Activated CD4-positive, CD25-positive, alpha-beta regulatory T cell (primary cell): Measurements from ENCODE around the gene SLAMF7.
A peak's percentile ranks its signal among the peaks of the same experiment; 100 is the strongest.
"Not testable (repeated sequence)": the region's sequence is repeated elsewhere in the genome, so short reads cannot be mapped to it uniquely, and the experiment has no call there.

Experiments
- DNase-seq, 4 experiments: peaks; one replicate each; lab custom pipeline; 2025; lab: John Stamatoyannopoulos, UW

SLAMF7 gene

DNA sequence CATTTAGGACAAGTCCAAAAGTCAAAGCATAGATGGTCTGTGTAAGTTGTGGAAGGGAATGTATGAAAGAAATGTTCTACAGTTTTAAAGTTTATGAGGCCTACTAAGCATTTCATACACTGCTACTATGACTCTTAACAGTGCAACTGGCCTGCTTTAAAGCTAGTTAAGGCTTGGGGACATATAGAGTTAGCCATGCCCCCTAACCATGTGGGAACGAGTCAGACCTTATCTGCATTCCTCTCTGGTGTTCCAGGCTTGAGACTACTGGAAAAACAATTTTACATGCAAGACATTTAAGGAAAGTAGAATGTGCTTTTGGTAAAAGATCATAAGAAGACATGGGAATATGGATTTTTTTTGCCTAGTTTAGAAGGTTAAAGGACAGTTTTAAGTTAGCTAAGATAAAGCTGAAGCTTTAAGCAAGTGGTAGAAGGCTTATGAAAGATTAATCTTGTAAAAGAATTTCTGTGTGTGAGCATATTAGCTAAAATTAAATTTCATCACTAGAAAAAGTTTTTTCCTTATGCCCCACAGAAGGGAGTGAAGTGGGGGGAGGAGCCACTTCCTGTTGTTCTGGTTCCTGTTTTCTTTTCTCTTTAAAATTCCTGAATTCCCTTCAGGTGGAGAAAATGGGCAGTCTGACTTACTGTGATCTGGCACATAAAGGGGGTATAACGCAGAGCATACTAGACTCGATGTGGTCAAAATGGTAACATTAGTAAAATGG is 18.5 kb upstream of the SLAMF7 start:
- DNase-seq = no peak

DNA sequence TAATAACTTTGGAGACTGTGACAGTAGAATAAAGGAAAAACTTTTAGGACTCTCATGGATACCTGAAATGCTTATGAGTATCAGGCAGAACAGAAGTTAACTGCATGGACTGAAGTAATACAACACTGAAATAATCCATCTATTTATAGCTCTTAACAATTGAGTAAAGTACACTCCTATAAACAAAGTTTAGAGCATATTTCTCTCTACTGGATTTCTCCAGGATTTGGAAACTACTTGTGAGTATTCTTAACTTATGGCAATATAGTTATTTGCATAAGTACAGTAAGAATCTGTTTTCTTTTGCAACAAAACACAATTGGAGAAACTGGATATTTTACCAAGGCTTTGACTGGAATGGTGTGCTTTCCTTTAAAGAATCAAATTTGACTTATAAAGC is 17.6 kb upstream of the SLAMF7 start:
- no peak for DNase-seq

DNA sequence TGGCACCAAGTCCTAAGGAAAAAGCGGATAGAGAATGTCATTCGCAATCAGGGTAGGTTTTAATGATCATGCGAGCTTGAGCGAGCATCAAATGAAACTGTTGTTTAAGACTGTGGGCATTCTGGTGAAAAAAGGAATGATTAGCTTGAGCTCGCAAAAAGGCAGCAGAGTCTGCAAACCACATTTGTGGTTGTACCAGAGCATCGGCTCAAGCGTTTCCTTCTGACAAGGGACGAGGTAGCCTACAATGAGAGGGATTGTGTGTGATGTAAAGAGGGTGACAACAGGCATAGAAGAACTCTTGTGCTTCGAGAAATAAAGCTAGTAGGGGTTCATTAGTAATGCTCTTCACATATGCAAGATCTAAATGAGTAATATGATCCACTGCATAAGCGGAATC is 16.3 kb upstream of the SLAMF7 start:
- no peak for DNase-seq

DNA sequence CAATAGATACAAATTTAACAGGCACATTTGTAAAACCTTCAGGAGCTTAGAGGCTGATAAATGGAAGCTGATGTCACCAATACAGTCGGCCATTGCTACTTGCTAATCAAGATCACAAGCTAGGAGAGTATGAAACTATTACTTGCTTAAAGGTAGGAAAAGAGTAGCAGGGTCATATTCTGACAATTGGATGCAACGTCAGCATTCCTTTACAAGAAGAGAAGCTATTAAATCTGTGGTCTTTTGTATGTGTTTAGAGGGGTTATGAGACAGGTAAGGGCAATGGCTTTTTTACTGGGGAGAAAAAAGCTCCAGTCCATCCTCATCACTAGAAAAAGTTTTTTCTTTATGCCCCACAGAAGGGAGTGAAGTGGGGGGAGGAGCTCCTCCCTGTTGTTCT is 15.7 kb upstream of the SLAMF7 start:
- DNase-seq = no peak

DNA sequence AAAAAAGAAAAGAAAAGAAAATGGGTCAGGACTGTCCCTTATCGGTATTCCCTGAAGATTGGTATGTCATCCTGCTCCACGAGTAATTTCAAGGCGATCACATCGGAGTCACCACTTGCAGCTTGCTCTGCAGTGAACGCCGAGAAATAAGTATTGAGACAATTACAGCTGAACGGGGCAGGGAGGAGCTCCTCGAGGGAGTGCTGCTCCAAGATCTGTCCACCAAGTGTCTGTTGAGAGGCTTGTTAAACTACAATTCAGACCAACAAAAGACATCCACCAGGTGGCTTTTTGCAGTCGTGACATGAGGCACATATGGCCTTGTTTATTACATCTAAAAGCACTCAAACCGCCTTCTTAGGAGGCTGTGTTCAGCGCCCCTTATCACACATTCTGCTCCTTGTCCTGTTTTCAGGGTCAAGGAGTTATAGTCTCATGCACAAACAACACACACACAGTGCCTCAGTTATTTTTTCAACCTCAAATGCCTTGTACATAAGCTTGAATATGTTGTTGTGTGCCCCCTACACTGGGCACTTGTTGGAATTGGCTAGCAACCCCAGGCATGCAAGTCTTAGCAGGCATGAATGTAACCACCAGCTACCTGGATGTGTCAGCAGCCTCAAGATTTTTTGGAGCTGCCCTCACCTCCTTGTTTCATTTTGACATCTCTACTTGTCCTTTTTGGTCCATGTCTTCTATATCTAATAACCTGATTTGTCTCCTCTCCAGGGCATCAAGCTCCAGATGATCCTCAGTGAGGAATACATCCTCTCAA is 14.4 kb upstream of the SLAMF7 start:
- DNase-seq = no peak

DNA sequence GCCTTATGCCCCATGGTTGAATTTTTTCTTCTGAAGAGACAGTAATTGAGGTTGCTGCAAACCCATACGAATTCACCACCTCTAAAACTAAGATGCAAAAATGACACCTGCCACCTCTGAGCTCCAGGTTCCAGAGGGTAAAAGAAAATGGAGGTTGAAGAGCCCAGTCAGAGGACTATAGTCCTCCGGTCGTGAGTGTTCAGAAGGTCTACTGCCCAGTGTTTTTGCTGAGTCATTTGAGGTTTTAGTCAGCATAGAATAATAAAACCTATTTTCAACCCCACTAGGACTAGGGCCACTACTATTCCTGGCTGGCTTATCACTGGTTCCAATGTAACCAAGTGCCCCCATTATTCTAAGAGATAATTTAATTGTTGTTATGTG is 12.9 kb upstream of the SLAMF7 start:
- DNase-seq = no peak

DNA sequence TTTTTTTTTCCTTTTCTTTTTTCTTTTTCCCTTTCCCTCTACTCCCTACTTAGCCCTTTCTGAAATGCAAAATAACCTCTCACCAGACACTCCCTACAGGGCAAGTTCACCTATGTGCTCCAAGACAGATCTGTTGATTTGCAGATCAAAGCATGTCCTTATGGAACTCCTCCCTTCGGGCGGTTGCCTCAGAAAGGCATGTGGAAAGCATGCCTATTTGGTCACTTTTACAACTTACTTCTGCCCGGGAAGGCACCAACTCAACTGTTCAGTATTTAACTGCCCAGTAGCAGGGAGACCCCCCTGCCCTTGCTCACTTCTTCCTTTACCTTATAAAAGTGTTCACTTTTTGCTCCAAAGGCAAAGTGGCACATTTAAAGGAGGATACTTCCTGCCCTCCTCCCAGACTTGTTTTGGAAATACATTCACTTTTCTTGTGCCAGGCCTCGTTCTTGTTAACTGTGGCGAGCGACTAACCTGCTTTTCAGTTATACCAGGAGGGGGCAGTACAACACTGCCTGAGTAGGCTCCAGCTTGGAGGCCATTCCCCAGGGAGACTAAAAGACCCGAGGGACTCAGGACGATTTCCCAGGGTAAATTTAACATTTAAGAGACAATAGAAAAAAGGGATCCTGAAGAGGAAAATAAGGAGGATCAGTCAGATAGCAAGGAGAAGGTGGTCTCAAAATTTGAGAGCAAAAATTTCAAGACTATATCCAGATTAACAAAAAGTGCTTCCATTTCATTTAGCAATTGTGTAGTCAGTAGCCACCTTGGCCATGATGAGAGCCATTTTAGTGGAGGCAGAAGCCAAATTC is 12.3 kb upstream of the SLAMF7 start:
- peak in 3 of 4 experiments; percentile 7 to 38 (median 20) for DNase-seq

DNA sequence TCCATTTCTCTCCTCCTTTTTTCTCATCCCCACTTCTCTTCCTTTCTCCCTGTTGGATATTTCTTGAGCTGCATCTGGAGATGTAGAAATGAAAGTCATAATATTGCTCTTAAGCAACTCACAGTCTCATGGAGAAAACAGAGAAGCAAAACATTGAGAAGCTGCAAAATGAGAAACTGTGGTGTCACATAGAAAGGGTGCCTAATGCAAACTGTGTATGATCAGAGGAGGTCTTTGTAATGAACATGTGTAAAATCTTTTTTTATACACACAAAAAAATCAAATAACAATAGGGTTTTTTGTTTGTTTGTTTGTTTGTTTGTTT is 11.8 kb upstream of the SLAMF7 start:
- no peak for DNase-seq

DNA sequence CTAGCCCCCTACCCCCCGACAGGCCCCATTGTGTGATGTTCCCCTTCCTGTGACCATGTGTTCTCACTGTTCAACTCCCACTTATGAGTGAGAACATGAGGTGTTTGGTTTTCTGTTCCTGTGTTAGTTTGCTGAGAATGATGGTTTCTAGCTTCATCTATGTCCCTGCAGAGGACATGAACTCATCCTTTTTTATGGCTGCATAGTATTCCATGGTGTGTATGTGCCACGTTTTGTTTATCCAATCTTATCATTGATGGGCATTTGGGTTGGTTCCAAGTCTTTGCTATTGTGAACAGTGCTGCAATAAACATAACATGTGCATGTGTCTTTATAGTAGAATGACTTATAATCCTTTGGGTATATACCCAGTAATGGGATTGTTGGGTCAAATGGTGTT is 7.5 kb upstream of the SLAMF7 start:
- not testable (repeated sequence) for DNase-seq

DNA sequence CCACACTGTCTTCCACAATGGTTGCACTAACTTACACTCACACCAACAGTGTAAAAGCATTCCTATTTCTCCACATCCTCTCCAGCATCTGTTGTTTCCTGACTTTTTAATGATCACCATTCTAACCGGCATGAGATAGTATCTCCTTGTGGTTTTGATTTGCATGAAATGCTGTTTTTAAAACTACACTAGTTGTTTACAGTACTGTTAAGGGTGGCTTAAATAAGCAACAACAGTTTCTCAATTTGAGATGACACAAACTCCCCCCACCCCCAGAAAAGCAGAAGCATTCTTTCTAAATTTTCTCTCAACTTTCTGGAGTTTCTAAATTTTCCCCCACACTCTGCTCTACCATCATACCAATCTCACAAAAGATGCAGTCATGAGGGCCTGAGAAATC is 7.1 kb upstream of the SLAMF7 start:
- DNase-seq = no peak

DNA sequence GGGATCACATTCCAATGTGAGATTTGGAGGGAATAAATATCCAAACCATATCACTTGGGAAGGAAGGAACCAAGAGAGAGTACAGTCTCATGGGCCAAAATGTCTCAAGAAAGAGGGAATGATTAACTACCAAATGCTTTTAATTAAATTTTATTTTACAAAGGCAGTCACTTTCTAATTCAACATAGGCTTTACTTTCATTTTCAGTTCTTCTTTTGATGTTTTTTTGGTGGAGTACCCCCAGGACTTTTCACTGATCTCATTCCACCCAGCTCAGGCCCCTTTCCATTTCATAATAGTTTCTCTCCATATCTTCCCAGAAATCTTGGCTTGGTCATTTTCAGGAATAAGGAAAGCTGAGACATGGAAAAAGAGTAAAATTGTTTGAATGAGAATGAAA is 5.1 kb upstream of the SLAMF7 start:
- DNase-seq = no peak

DNA sequence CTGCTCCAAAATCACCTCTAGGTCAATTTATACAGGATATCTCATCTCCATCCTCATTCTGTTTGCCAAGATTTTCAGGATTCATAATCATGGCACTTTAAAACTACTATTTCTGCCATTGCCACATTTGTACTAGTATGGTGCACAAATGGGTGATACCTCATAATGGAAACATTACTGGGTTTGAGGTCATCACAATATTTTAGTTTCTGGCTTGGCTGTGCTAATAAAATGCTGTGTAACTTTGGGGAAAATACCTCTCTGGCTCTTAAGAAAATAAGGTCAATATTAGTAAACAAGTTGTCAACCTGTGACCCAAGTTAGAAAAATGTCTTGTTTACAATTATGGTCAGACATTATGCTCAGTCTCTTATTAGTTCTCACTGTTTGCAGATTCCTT is 4.7 kb upstream of the SLAMF7 start:
- no peak for DNase-seq

DNA sequence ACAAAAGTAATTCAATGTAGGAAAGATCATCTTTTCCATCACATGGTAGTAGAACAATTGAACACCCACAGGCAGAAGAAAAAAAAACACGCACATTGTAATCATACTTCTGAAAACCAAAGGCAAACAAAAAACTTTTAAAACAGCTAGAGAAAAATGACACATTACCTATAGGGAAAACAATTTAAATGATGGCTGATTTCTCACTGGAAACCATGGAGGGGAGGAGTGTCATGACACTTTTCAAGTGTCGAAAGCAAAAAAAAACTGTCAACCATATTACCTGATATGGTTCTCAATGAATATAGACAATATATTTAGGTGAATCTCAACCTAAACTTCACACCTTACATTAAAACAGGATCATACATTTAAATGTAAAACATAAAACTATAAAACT is 776 bp upstream of the SLAMF7 start:
- DNase-seq = no peak

DNA sequence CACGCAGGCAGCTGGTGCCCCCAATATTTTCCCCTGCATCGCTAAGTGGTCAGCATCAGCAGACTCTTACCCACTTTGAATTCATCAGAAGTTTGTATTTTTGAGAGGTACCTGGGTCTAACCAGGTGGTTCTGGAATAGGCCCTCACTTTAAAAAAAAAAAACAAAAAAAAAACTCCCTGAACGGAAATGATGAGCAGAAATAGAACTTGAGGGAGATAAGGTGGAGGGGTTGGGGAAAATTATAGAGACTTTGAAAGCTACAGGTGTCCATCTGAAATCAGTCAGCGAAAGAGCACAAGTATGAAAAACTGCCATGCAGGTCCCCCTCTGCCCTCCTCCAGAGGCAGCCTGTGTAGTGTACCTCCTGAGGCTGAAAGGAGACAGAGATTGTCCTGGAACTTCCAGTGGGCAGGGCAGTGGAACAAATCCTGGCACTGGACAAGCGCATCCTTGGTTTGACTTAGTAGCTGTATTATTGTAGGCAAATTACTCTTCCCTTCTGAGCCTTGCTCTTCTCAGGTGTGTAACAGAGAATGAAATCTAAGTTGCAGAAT is 1.2 kb downstream of the SLAMF7 start:
- no peak for DNase-seq

DNA sequence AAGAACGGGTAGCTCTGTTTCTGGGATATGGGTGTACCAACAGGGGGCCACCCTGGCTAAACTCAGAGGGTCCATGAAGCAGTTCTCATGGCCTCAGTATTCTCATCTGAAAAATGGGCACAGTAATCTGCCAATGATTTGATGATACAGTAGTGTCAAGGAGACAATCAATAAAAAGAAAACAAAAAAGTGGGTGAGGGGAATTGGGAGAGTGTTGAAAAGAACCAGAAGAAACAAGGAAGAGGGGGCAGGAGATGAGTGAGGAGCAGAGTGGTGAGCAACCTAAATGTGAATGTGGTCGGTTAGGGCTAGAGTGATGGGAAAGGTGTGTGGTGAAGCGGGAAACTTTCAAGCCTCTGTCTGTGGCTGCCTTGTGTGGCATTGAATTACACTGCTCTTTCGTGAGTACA is 2.0 kb downstream of the SLAMF7 start:
- DNase-seq = no peak

DNA sequence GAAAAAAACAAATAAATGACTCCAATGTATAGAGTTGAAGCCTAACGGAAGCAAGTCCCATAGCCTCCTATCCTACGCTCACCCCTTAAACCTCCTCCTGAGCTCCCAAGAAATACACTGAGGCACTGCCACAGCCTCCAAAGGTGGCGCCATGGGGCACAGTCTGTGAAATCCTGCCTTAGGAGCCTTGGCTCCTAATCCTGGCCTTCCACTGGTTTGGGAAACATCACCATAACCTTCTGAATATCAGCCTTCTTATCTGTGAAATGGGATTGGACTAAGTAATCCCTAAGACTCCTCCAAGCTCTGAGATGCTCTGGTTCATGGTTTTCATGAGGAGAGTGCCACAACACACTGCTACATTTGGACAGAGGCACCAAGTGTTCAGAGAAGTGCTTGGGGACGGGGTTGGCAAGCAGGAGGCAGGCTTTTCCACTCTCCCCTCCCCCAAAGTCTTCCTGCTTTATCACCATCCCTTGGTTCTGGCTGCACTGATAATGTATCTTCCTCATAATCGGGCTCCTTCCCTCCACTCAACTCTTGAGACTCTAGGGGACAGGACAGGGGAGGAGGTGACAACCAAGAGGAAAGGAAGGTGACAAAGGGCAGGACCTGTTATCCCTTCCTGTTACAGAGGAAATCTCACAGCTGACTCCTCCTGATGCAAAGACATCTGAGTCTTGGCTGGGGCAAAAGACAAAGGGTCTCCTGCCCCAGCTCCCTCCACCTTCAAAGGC is 2.7 kb downstream of the SLAMF7 start:
- DNase-seq = no peak

DNA sequence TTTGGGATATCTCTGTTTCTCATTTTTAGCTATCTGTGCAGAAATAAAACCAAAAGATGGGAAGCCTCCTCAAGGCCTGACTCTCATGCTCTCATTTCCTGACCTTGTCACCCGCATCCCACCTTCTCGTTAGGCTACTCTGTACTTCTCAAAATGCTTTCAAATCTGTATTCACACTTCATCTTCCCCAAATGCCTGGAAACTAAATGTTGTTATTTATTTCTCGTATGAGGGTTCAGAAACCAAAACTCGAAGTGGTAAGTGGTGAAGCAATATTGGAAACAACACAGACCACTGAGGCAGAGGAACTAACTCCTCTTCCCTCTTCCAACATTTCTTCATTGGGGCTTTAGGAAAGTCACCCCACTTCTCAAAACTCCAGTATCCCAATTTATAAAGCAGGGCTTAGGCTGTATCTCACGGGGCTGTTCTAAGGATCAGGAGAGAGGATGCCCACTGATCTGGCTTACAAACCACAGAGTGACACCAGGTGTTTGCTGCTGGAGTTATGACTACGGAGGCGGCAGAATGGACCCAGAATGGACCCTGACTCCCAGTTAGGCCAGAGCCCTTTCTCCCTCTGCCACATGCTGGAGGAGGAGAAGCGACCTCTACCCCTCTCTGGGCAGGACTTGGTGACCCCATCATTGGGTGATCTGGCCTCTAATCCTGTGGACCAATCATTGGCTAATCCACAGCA is 3.5 kb downstream of the SLAMF7 start:
- no peak for DNase-seq

DNA sequence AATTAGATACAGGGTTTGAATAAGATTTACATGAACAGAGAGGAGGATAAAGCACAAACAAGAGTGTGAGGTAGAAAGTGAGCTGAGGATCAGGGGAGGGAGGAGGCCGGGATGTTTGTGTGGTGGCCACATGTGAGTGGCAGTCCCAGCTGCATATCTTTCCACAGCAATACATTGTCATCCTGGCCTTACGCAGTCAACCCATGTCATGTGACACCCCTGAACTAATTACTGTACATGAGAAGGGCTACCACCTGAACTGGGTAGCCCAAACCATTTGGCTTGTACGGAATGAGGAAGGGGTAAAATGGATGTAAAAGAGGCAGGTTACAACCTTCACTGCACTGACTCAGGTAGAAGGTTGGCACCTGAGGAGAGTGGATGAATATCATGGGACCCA is 4.2 kb downstream of the SLAMF7 start:
- DNase-seq = no peak

DNA sequence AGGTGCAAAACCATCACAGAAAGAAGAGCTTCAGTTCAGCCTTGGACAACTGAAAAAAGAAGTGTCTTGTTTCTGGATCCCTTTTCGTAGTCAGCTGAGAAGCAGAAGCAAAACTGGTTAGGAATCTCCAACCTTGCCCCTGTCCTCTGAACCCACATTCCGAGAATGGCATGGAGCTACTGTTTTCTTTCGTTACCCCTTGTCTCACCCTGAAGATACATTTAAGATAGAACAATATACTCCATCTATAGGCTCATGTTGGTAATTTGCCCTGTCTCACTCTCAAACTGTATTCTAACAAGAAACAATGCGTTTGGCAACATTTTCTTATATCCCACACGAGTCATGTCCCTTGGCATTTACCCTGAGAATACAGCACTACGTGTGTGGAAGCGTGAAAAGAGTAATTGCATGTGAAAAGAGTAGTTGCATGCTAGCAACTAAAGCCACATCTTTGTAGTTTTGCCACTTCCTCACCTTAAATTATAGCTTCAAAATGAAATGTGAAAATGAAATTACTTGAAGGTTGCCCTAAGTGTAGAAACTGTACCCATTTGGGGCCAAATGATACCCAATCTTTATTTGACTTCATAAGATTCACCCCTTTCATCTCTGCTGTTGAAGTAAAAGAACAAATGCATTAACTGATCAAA is 5.3 kb downstream of the SLAMF7 start:
- no peak for DNase-seq

DNA sequence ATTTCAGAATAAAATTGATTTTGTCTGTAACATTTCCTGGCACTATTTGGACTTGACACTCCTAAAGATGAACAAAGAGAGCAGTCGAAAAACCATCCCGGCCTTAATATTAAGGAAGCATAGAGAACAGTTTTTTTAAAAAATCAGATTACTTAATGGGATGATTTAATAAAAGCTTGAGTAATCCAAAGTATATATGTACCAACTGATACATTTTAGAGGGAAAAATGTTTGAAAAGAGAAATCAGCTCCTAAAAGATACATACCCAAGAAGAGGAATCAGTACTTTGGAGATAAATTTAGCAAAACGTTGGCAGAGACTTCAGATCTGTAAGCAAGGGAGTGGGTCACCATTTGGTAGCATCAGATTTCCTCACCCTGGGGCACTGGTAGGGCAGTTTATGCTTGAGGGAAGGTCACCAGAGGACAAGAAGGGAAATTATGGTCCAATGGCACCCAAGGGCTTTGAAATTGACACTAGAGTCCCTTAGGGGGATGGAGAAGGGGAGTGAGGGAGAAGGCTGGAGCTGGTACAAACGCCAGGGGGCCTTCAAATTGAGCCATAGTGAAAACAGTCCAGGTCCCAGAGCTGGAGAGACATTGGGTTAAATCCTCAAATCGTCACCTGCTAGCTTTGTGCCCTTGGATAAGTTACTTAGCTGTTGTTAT is 5.9 kb downstream of the SLAMF7 start:
- DNase-seq = no peak
